Measurements from ENCODE around the gene PBX1.

Gene PBX1

GRCh38 chr1:164624400-164624799 is 65.4 kb downstream of the PBX1 start:
- no peak overlapping the region for H3K4me3 ChIP-seq (ENCODE audit: low read depth, low read length)
- DNase-seq (ENCODE audit: low read depth), result no peak
- TF ChIP-seq CTCF (IDR thresholded peaks at IDR 0.05; ENCODE audit: low read depth, low read length, missing control alignments), result no peak

- no peak overlapping the region for H3K4me3 ChIP-seq (ENCODE audit: low read depth, low read length)
- no peak for DNase-seq (ENCODE audit: low read depth)
- TF ChIP-seq CTCF (IDR thresholded peaks at IDR 0.05; ENCODE audit: low read depth, low read length, missing control alignments), result peak; percentile 17
Measured at GRCh38 chr1:164625004-164625617, 66.1 kb downstream of the PBX1 start.

GRCh38 chr1:164628772-164629171 is 69.8 kb downstream of the PBX1 start:
- TF ChIP-seq CTCF (IDR thresholded peaks at IDR 0.05; ENCODE audit: low read depth, low read length, missing control alignments), result no peak

GRCh38 chr1:164629971-164630370 is 71.0 kb downstream of the PBX1 start:
- no peak for DNase-seq (ENCODE audit: low read depth)
- no peak for TF ChIP-seq CTCF (IDR thresholded peaks at IDR 0.05; ENCODE audit: low read depth, low read length, missing control alignments)
- H3K4me3 ChIP-seq (ENCODE audit: low read depth, low read length), result no peak overlapping the region

More at GRCh38 chr1:164628772-164629171, 69.8 kb downstream of the PBX1 start:
- no peak overlapping the region for H3K4me3 ChIP-seq (ENCODE audit: low read depth, low read length)
- DNase-seq (ENCODE audit: low read depth), result no peak

GRCh38 chr1:164630626-164631396 is 71.8 kb downstream of the PBX1 start:
- no peak for DNase-seq (ENCODE audit: low read depth)
- no peak for TF ChIP-seq CTCF (IDR thresholded peaks at IDR 0.05; ENCODE audit: low read depth, low read length, missing control alignments)
- H3K4me3 ChIP-seq (ENCODE audit: low read depth, low read length), result no peak overlapping the region

- H3K4me3 ChIP-seq (ENCODE audit: low read depth, low read length), result no peak overlapping the region
- TF ChIP-seq CTCF (IDR thresholded peaks at IDR 0.05; ENCODE audit: low read depth, low read length, missing control alignments), result no peak
- no peak for DNase-seq (ENCODE audit: low read depth)
Measured at GRCh38 chr1:164631751-164632150, 72.8 kb downstream of the PBX1 start.
